ENCODE results near the gene DTX3. TPM values are rescaled to one million over a fixed set of nuclear protein-coding genes. Genes with fewer than 3 reads are reported as not detected.

The DTX3 gene
- total RNA-seq, 4 donors from 2014 or later = 34.6 to 70.2 (median 53.2) TPM

- Histone ChIP-seq H3K27me3 (peaks cover 9% of the 10 kb centered on the region), H3K4me1 (no peaks in the 10 kb centered on the region), H3K9me3 (no peaks in the 10 kb centered on the region), H3K27ac (no peak overlapping the region), H3K36me3 (peaks cover 0 to 55% of the 10 kb centered on the region in 2 donors), H3K4me3 (no peak overlapping the region)
- ATAC-seq = no peak
- 84 to 100% methylated on average over 3 to 6 of the region's 12 CpGs for WGBS, 2 donors (ENCODE audit: low coverage in 1 of 2)
- no peak for TF ChIP-seq POLR2AphosphoS5 (IDR thresholded peaks at IDR 0.05)
- TF ChIP-seq EP300 (IDR thresholded peaks at IDR 0.05) = no peak
- TF ChIP-seq POLR2A (IDR thresholded peaks at IDR 0.05) = no peak
- TF ChIP-seq CTCF (IDR thresholded peaks at IDR 0.05) = no peak
Observed at GRCh38 chr12:57571926-57572762, 32.5 kb upstream of the DTX3 start.

- no peaks in the 10 kb centered on the region for H3K27me3 ChIP-seq
- no peak overlapping the region for H3K27ac ChIP-seq
- no peak overlapping the region for H3K4me3 ChIP-seq
- ATAC-seq = no peak
- TF ChIP-seq EP300 (IDR thresholded peaks at IDR 0.05) (no peak), POLR2A (IDR thresholded peaks at IDR 0.05) (no peak), CTCF (IDR thresholded peaks at IDR 0.05) (no peak), POLR2AphosphoS5 (IDR thresholded peaks at IDR 0.05) (no peak)
- peaks cover 0 to 53% of the 10 kb centered on the region in 2 donors for H3K36me3 ChIP-seq
- no peaks in the 10 kb centered on the region for H3K9me3 ChIP-seq
- 77 to 90% methylated on average over 5 to 6 of the region's 10 CpGs for WGBS, 2 donors (ENCODE audit: low coverage in 1 of 2)
- no peaks in the 10 kb centered on the region for H3K4me1 ChIP-seq
Observed at GRCh38 chr12:57574795-57575194, 29.8 kb upstream of the DTX3 start.

DNA sequence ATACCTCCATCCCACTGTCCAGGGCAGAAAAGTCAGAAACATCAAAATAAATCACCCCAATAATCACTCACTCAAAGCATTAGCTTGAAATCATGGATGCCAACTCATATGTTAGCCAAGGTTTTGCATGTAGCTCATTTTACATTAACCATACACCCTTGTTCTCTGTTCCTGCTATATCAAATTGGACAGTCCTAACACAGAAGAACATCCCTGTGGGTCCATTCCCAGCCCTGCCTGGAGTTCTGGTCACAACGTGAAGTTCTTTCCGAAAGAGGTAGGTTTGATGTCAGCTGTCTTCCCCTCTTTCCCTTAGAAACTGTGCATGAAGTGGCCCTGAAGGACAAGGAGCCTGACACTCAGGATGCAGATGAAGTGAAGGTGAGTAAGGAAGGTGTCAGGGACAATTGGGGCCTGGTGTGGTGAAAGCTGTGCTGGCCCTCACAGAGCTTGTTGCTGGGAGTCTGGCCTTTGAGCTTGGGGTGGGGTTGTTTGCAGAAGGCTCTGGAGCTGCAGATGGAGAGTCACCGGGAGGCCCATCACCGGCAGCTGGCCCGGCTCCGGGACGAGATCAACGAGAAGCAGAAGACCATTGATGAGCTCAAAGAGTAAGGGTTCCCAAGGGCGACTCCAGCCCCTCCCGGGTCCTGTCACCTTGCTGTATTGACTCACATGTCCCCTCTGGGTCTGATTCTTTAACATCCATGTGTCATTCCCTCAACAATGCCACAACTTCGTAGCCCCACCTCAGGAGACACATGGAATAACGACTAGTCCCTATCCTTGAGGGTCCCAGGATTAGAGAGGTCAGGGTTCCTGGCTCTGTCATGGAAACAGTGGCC lies 28.6 kb upstream of the DTX3 start:
- WGBS, 2 donors (ENCODE audit: low coverage in 1 of 2) = 90 to 95% methylated on average over 2 to 4 of the region's 12 CpGs
- no peaks in the 10 kb centered on the region for H3K4me1 ChIP-seq
- H3K27me3 ChIP-seq = no peaks in the 10 kb centered on the region
- no peak for TF ChIP-seq EP300 (IDR thresholded peaks at IDR 0.05)
- TF ChIP-seq POLR2A (IDR thresholded peaks at IDR 0.05) = no peak
- no peak for TF ChIP-seq POLR2AphosphoS5 (IDR thresholded peaks at IDR 0.05)
- TF ChIP-seq CTCF (IDR thresholded peaks at IDR 0.05) = no peak
- H3K4me3 ChIP-seq = no peak overlapping the region
- peaks cover 0 to 46% of the 10 kb centered on the region in 2 donors for H3K36me3 ChIP-seq
- no peak for ATAC-seq
- H3K9me3 ChIP-seq = no peaks in the 10 kb centered on the region
- H3K27ac ChIP-seq = no peak overlapping the region

- no peak for ATAC-seq
- Histone ChIP-seq H3K4me3 (no peak overlapping the region), H3K9me3 (no peaks in the 10 kb centered on the region), H3K36me3 (peaks cover 0 to 52% of the 10 kb centered on the region in 2 donors), H3K4me1 (no peaks in the 10 kb centered on the region), H3K27me3 (no peaks in the 10 kb centered on the region), H3K27ac (no peak overlapping the region)
- WGBS, 2 donors (ENCODE audit: low coverage in 1 of 2) = 69 to 74% methylated on average over 3 to 7 of the region's 9 CpGs
- TF ChIP-seq CTCF (IDR thresholded peaks at IDR 0.05) (no peak), POLR2A (IDR thresholded peaks at IDR 0.05) (no peak), EP300 (IDR thresholded peaks at IDR 0.05) (no peak), POLR2AphosphoS5 (IDR thresholded peaks at IDR 0.05) (no peak)
Observed at GRCh38 chr12:57576613-57577160, 27.9 kb upstream of the DTX3 start.
